ENCODE data around the gene SSR1.
"Not testable (repeated sequence)": the region's sequence is repeated elsewhere in the genome, so short reads cannot be mapped to it uniquely, and the experiment has no call there.

The SSR1 gene

GRCh38 chr6:7317538-7317937 is 4.5 kb upstream of the SSR1 start:
- no peak for DNase-seq (ENCODE audit: low read depth)

- no peak for DNase-seq (ENCODE audit: low read depth)
These were observed 3.9 kb upstream of the SSR1 start for GRCh38 chr6:7316658-7317533.

GRCh38 chr6:7315948-7316365 is 3.0 kb upstream of the SSR1 start:
- DNase-seq (ENCODE audit: low read depth) = no peak

- DNase-seq (ENCODE audit: low read depth) = not testable (repeated sequence)
These were observed 2.3 kb upstream of the SSR1 start for GRCh38 chr6:7315087-7315947.

GRCh38 chr6:7314414-7314813 is 1.4 kb upstream of the SSR1 start:
- no peak for DNase-seq (ENCODE audit: low read depth)

- no peak for DNase-seq (ENCODE audit: low read depth)
These were observed 636 bp upstream of the SSR1 start for GRCh38 chr6:7313505-7314165.

GRCh38 chr6:7311917-7312615 is 933 bp downstream of the SSR1 start:
- DNase-seq (ENCODE audit: low read depth) = peak; percentile 6

- DNase-seq (ENCODE audit: low read depth) = peak; percentile 9
These were observed 1.8 kb downstream of the SSR1 start for GRCh38 chr6:7311176-7311575.

GRCh38 chr6:7309050-7309449 is 3.9 kb downstream of the SSR1 start:
- no peak for DNase-seq (ENCODE audit: low read depth)

GRCh38 chr6:7307533-7307932 is 5.5 kb downstream of the SSR1 start:
- no peak for DNase-seq (ENCODE audit: low read depth)

GRCh38 chr6:7304821-7305220 is 8.2 kb downstream of the SSR1 start:
- DNase-seq (ENCODE audit: low read depth) = no peak

GRCh38 chr6:7301702-7302101 is 11.3 kb downstream of the SSR1 start:
- DNase-seq (ENCODE audit: low read depth) = no peak

- DNase-seq (ENCODE audit: low read depth) = no peak
These were observed 12.1 kb downstream of the SSR1 start for GRCh38 chr6:7300926-7301325.

- DNase-seq (ENCODE audit: low read depth) = no peak
These were observed 14.9 kb downstream of the SSR1 start for GRCh38 chr6:7298113-7298512.

GRCh38 chr6:7296602-7297001 is 16.4 kb downstream of the SSR1 start:
- DNase-seq (ENCODE audit: low read depth) = no peak

GRCh38 chr6:7295916-7296315 is 17.1 kb downstream of the SSR1 start:
- no peak for DNase-seq (ENCODE audit: low read depth)

- no peak for DNase-seq (ENCODE audit: low read depth)
These were observed 20.3 kb downstream of the SSR1 start for GRCh38 chr6:7292596-7293255.

- no peak for DNase-seq (ENCODE audit: low read depth)
These were observed 22.9 kb downstream of the SSR1 start for GRCh38 chr6:7290079-7290478.

GRCh38 chr6:7285416-7285815 is 27.6 kb downstream of the SSR1 start:
- no peak for DNase-seq (ENCODE audit: low read depth)

- no peak for DNase-seq (ENCODE audit: low read depth)
These were observed 29.3 kb downstream of the SSR1 start for GRCh38 chr6:7283676-7284075.
